PC-9 (cell line): ENCODE data around the gene EVA1C. TPM values are rescaled to one million over a fixed set of nuclear protein-coding genes. Genes with fewer than 3 reads are reported as not detected.

Source experiments
- BruUV-seq: library from RNA; stranded (reverse); fragments of 400-500 nt; replicated peaks from 2 replicates; lab custom pipeline; 2021; lab: Mats Ljungman, UMichigan
- CTCF ChIA-PET: fragments of 300-600 bp; sonication (Branson Sonifier 250); formaldehyde crosslinking; loops from one replicate; lab custom pipeline; 2022; ENCODE audit warnings: antibody characterized with exemption; lab: Charles Lee
- POLR2A ChIA-PET: fragments of 300-600 bp; sonication (Branson Sonifier 250); formaldehyde crosslinking; loops from one replicate; lab custom pipeline; 2022; ENCODE audit warnings: antibody characterized with exemption; ENCODE audit not compliant: unreplicated experiment; lab: Charles Lee
- DNase-seq, 2 experiments: peaks; one replicate each; pipeline versions ENCODE4 v3.0.0 to v3.0.0-alpha.2; 2015 to 2022; ENCODE audit warnings: mixed read lengths in 1 of 2
- H2AFZ ChIP-seq: fragments of 200-600 bp; sonication (generic); 2 replicates; pipeline ENCODE4 v1.8.1; 2017; ENCODE audit warnings: antibody characterized with exemption
- H3F3A ChIP-seq: fragments of 200-600 bp; sonication (generic); 2 replicates; pipeline ENCODE4 v1.8.1; 2017; ENCODE audit warnings: antibody characterized with exemption, mild to moderate bottlenecking, low read depth; ENCODE audit not compliant: insufficient read depth
- H3K27ac ChIP-seq: fragments of 200-600 bp; sonication (generic); 2 replicates; pipeline ENCODE4 v1.6.1; 2016; ENCODE audit warnings: mixed run types
- H3K27me3 ChIP-seq: fragments of 200-600 bp; sonication (generic); 2 replicates; pipeline ENCODE4 v1.6.1; 2016; ENCODE audit warnings: low read depth, mixed run types; ENCODE audit not compliant: insufficient read depth
- H3K36me3 ChIP-seq: fragments of 200-600 bp; sonication (generic); 2 replicates; pipeline ENCODE4 v1.6.1; 2016; ENCODE audit warnings: low read depth, mixed run types
- H3K4me1 ChIP-seq: fragments of 200-600 bp; sonication (generic); replicated peaks from 2 replicates; pipeline ENCODE4 v1.6.1; 2016; ENCODE audit warnings: mixed run types; ENCODE audit not compliant: insufficient read depth
- H3K4me2 ChIP-seq: fragments of 200-600 bp; sonication (generic); 2 replicates; pipeline ENCODE4 v1.6.1; 2017; ENCODE audit warnings: mixed run types
- H3K4me3 ChIP-seq: fragments of 200-600 bp; sonication (generic); 2 replicates; pipeline ENCODE4 v1.6.1; 2016; ENCODE audit warnings: mixed run types
- H3K79me2 ChIP-seq: fragments of 200-600 bp; sonication (generic); 2 replicates; pipeline ENCODE4 v1.6.1; 2017; ENCODE audit warnings: low read depth, mixed run types
- H3K9me2 ChIP-seq: fragments of 200-600 bp; sonication (generic); 2 replicates; pipeline ENCODE4 v1.8.1; 2017; ENCODE audit warnings: mild to moderate bottlenecking; ENCODE audit not compliant: insufficient read depth
- H3K9me3 ChIP-seq: fragments of 200-600 bp; sonication (generic); 2 replicates; pipeline ENCODE4 v1.8.1; 2016; ENCODE audit warnings: low read depth; ENCODE audit not compliant: insufficient read depth
- H4K20me1 ChIP-seq: fragments of 200-600 bp; sonication (generic); 2 replicates; pipeline ENCODE4 v1.8.1; 2017; ENCODE audit not compliant: insufficient read depth
- EZH2 ChIP-seq: fragments of 200-600 bp; sonication (generic); IDR thresholded peaks from 2 replicates; pipeline ENCODE4 v1.8.0; 2017; ENCODE audit warnings: antibody characterized with exemption, low read depth
- intact Hi-C: fragments of 100-400 bp; cut with micrococcal nuclease; formaldehyde crosslinking; loops from one replicate; pipeline ENCODE4 v1.10.0; 2022; ENCODE audit not compliant: unreplicated experiment
- total RNA-seq: library from RNA; stranded (reverse); gene quantifications from 2 replicates; pipeline ENCODE4 v1.2.3, GENCODE V29; 2021
- TF ChIP-seq, protein P1 (sequence below): fragments of 200-600 bp; sonication (generic); conservative IDR thresholded peaks from 2 replicates; pipeline ENCODE4 v1.6.1; 2017; ENCODE audit warnings: mixed run types, antibody characterized with exemption, mild to moderate bottlenecking, moderate library complexity

The EVA1C gene
- total RNA-seq, 1 experiment from 2014 or later = 3.0 TPM

DNA sequence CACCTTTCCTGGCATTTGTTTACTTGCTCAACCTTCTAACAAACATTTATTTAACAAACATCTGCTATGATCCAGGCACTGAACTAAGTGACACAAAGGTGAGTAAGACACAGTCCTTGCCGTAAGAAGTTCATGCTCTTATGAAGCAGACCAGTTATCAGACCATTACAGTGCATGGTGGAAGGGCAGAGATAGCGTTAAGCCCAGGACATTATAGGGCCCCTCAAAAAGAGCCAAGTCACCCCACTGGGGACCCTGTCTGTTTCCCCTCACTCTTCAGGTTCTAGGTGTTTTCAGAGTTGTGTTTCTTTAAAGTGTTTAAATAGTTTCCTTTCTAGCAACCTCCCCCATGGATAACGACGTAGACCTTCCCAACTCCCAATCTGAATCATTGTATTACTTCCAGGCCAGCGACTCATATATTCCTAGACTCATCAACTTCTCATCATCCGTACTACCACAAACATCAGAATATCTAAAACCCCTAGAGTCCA lies 133.5 kb downstream of the EVA1C start:
- ChIA-PET POLR2A (no interaction called here), CTCF (interaction anchor here (0.7 kb wide), 1 partner anchor 35 kb away, joined by 4 read pairs; no protein-coding TSS in a partner anchor)
- Histone ChIP-seq H2AFZ (no peak overlapping the region), H3K9me2 (no peaks in the 10 kb centered on the region), H3K4me2 (no peak overlapping the region), H3K27ac (no peak overlapping the region), H3K79me2 (no peaks in the 10 kb centered on the region), H3K36me3 (no peaks in the 10 kb centered on the region), H4K20me1 (no peaks in the 10 kb centered on the region), H3K4me1 (no peaks in the 10 kb centered on the region), H3K9me3 (no peaks in the 10 kb centered on the region), H3F3A (no peaks in the 10 kb centered on the region), H3K4me3 (no peak overlapping the region), H3K27me3 (no peaks in the 10 kb centered on the region)
- DNase-seq = no peak
- BruUV-seq = no TSS peak
- TF ChIP-seq EZH2 = no peak
- TF ChIP-seq, protein P1, sequence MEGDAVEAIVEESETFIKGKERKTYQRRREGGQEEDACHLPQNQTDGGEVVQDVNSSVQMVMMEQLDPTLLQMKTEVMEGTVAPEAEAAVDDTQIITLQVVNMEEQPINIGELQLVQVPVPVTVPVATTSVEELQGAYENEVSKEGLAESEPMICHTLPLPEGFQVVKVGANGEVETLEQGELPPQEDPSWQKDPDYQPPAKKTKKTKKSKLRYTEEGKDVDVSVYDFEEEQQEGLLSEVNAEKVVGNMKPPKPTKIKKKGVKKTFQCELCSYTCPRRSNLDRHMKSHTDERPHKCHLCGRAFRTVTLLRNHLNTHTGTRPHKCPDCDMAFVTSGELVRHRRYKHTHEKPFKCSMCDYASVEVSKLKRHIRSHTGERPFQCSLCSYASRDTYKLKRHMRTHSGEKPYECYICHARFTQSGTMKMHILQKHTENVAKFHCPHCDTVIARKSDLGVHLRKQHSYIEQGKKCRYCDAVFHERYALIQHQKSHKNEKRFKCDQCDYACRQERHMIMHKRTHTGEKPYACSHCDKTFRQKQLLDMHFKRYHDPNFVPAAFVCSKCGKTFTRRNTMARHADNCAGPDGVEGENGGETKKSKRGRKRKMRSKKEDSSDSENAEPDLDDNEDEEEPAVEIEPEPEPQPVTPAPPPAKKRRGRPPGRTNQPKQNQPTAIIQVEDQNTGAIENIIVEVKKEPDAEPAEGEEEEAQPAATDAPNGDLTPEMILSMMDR = no peak
- intact Hi-C loops = no loop called here

DNA sequence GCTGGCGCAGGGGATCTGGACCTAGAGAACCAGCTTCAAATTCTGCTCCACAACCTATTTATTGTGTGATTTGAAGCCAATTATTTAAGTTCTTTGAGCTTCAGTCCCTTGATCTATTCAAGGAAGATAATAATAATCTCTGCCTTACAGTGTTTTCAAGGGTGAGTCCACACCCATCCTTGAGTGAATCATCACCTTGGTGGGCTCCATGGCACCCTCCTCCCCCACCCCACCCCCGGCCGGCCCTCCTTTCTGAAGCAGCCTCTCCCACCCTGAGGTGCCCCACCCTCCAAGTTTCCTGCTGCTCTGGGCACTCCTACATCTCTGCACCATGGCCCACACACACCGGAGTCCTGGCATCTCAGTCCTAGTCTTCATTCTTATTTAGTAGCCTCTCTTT lies 134.5 kb downstream of the EVA1C start:
- no TSS peak for BruUV-seq
- ChIA-PET CTCF (no interaction called here), POLR2A (no interaction called here)
- H3K4me1 ChIP-seq = no peaks in the 10 kb centered on the region
- H4K20me1 ChIP-seq = no peaks in the 10 kb centered on the region
- no peak for TF ChIP-seq EZH2
- TF ChIP-seq, protein P1 = no peak
- no peak overlapping the region for H3K4me3 ChIP-seq
- no peak overlapping the region for H2AFZ ChIP-seq
- H3K36me3 ChIP-seq = no peaks in the 10 kb centered on the region
- H3F3A ChIP-seq = no peaks in the 10 kb centered on the region
- H3K27ac ChIP-seq = no peak overlapping the region
- H3K27me3 ChIP-seq = no peaks in the 10 kb centered on the region
- H3K9me3 ChIP-seq = no peaks in the 10 kb centered on the region
- H3K9me2 ChIP-seq = no peaks in the 10 kb centered on the region
- intact Hi-C loops = no loop called here
- DNase-seq = no peak
- no peak overlapping the region for H3K4me2 ChIP-seq
- H3K79me2 ChIP-seq = no peaks in the 10 kb centered on the region

DNA sequence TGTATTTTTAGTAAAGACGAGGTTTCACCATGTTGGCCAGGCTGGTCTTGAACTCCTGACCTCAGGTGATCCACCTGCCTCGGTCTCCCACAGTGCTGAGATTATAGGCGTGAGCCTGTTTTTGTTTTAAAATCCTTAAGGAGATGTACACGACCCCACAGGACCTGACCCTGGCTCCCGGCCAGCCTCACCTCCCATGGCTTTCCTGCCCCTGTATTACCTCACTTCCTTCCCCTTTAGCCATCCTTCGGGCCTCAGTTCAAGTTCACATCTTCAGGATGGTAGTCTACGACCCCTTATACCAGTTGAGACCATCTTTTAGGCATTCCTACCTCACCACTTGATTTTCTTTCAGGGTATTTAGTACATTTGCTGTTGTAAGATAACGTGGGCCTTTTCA lies 136.5 kb downstream of the EVA1C start:
- Histone ChIP-seq H3K4me1 (no peaks in the 10 kb centered on the region), H3K27ac (no peak overlapping the region), H3K9me2 (no peaks in the 10 kb centered on the region), H3K4me2 (no peak overlapping the region), H3K27me3 (no peaks in the 10 kb centered on the region), H3K4me3 (no peak overlapping the region), H3K9me3 (no peaks in the 10 kb centered on the region), H3K36me3 (no peaks in the 10 kb centered on the region), H3K79me2 (no peaks in the 10 kb centered on the region), H2AFZ (no peak overlapping the region), H4K20me1 (no peaks in the 10 kb centered on the region), H3F3A (no peaks in the 10 kb centered on the region)
- DNase-seq = no peak
- CTCF ChIA-PET = no interaction called here
- no TSS peak for BruUV-seq
- TF ChIP-seq, protein P1 = no peak
- TF ChIP-seq EZH2 = no peak
- POLR2A ChIA-PET = no interaction called here
- intact Hi-C loops = no loop called here
